ENCODE measurements around the gene UBE3C. TPM values are rescaled to one million over a fixed set of nuclear protein-coding genes. Genes with fewer than 3 reads are reported as not detected.

UBE3C gene
- total and polyA plus RNA-seq, 2 of the 13 experiments (the other 11 are each of a cell fraction or from before 2014, with no cell fraction given) = 27.0 to 48.2 TPM

DNA sequence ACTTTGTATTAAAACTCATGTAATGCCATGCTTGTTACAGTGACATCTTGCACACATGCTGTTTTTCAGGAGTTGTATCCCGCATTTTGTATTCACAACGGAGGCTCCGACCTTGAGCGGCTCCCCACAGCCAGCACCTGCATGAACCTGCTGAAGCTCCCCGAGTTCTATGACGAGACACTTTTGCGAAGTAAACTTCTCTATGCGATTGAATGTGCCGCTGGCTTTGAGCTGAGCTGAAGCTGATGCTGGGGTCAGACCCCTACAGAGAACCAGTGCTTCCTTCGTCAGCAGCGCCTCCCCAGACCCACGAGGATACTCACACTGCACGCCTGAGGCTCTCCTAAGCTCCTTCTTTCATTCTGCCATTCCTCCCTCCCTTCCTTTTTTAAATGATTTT is 128.8 kb downstream of the UBE3C start:
- FAIRE-seq = no peak
- Histone ChIP-seq H3K4me2 (ENCODE audit: low read depth, low read length) (no peak overlapping the region), H3K9me3 (ENCODE audit: low read length) (no peaks in the 10 kb centered on the region), H3K79me2 (ENCODE audit: insufficient read depth, low read length) (no peaks in the 10 kb centered on the region), H4K20me1 (ENCODE audit: insufficient read depth, low read length) (no peaks in the 10 kb centered on the region), H3K36me3 (replicated peaks in 1 of 2; ENCODE audit: control insufficient read depth in 1 of 2, insufficient read depth in 2 of 2, low read length in 2 of 2) (peaks cover 10 to 51% of the 10 kb centered on the region in 2 experiments), H3K4me3 (replicated peaks in 1 of 3; ENCODE audit: insufficient read depth in 1 of 3, low read depth in 2 of 3, low read length in 3 of 3) (no peak overlapping the region), H3K27me3 (ENCODE audit: control insufficient read depth in 1 of 2, insufficient read depth in 2 of 2, low read length in 2 of 2) (no peaks in the 10 kb centered on the region), H3K9ac (ENCODE audit: insufficient read depth, low read depth, low read length) (no peak overlapping the region), H2AFZ (ENCODE audit: low read length) (no peak overlapping the region), H3K4me1 (ENCODE audit: insufficient read depth, low read length) (peaks cover 13% of the 10 kb centered on the region), H3K27ac (ENCODE audit: extremely low read length, insufficient read depth, low read length) (no peak overlapping the region)
- ChIA-PET CTCF (ENCODE audit: low intra/inter-chr PET ratio, low total read pairs) (no interaction called here), POLR2A (no interaction called here)
- DNase-seq (ENCODE audit: low spot score) = no peak
- no TSS peak for BruUV-seq (replicated peaks)
- no peak for ATAC-seq
- in situ Hi-C loops (cut with HindIII; ENCODE audit: extremely low pct_ligation_motif_present, low pct_unique_long_range_greater_than_20kb) (loop anchor here (25.0 kb wide), 1 partner anchor 305 kb away; no protein-coding TSS in a partner anchor), intact Hi-C loops (cut with micrococcal nuclease; ENCODE audit: unreplicated experiment) (no loop called here)
- 99% methylated on average over 13 of the region's 13 CpGs for WGBS (ENCODE audit: low lambda C conversion rate)
- TF ChIP-seq HDAC1 (CRISPR knock-in tag; IDR thresholded peaks at IDR 0.05) = no peak
- TF ChIP-seq GTF3A (CRISPR knock-in tag; conservative IDR thresholded peaks at IDR 0.05) = no peak

GRCh38 chr7:157267956-157268355 is 129.2 kb downstream of the UBE3C start:
- Histone ChIP-seq H3K79me2 (ENCODE audit: insufficient read depth, low read length) (no peaks in the 10 kb centered on the region), H2AFZ (ENCODE audit: low read length) (no peak overlapping the region), H3K4me2 (ENCODE audit: low read depth, low read length) (no peak overlapping the region), H3K4me3 (replicated peaks in 1 of 3; ENCODE audit: insufficient read depth in 1 of 3, low read depth in 2 of 3, low read length in 3 of 3) (no peak overlapping the region), H3K4me1 (ENCODE audit: insufficient read depth, low read length) (peaks cover 18% of the 10 kb centered on the region), H3K36me3 (replicated peaks in 1 of 2; ENCODE audit: control insufficient read depth in 1 of 2, insufficient read depth in 2 of 2, low read length in 2 of 2) (peaks cover 10 to 46% of the 10 kb centered on the region in 2 experiments), H3K27ac (ENCODE audit: extremely low read length, insufficient read depth, low read length) (no peak overlapping the region), H3K27me3 (ENCODE audit: control insufficient read depth in 1 of 2, insufficient read depth in 2 of 2, low read length in 2 of 2) (no peaks in the 10 kb centered on the region), H3K9me3 (ENCODE audit: low read length) (no peaks in the 10 kb centered on the region), H4K20me1 (ENCODE audit: insufficient read depth, low read length) (no peaks in the 10 kb centered on the region), H3K9ac (ENCODE audit: insufficient read depth, low read depth, low read length) (no peak overlapping the region)
- FAIRE-seq (no peak), DNase-seq (ENCODE audit: low spot score) (no peak), ATAC-seq (no peak)
- ChIA-PET CTCF (ENCODE audit: low intra/inter-chr PET ratio, low total read pairs) (no interaction called here), POLR2A (no interaction called here)
- intact Hi-C loops (cut with micrococcal nuclease; ENCODE audit: unreplicated experiment) = no loop called here
- in situ Hi-C loops (cut with HindIII; ENCODE audit: extremely low pct_ligation_motif_present, low pct_unique_long_range_greater_than_20kb) = loop anchor here (25.0 kb wide), 1 partner anchor 306 kb away; no protein-coding TSS in a partner anchor
- BruUV-seq (replicated peaks) = no TSS peak
- 96% methylated on average over 5 of the region's 5 CpGs for WGBS (ENCODE audit: low lambda C conversion rate)
- TF ChIP-seq PAX8 (CRISPR knock-in tag; IDR thresholded peaks at IDR 0.05; ENCODE audit: borderline replicate concordance) = no peak
- TF ChIP-seq ZC3H4 (CRISPR knock-in tag; IDR thresholded peaks at IDR 0.05; ENCODE audit: borderline replicate concordance) = no peak
- no peak for TF ChIP-seq FOXA1 (IDR thresholded peaks at IDR 0.05)
- no peak for TF ChIP-seq FOXA1 (CRISPR knock-in tag; IDR thresholded peaks at IDR 0.05)
- TF ChIP-seq GATAD1 (CRISPR knock-in tag; IDR thresholded peaks at IDR 0.05) = no peak
- TF ChIP-seq KAT8 (CRISPR knock-in tag; IDR thresholded peaks at IDR 0.05) = no peak
- no peak for TF ChIP-seq CEBPZ (IDR thresholded peaks at IDR 0.05; ENCODE audit: low read length)
- no peak for TF ChIP-seq HNRNPUL1 (IDR thresholded peaks at IDR 0.05; ENCODE audit: low read depth, low read length)
- no peak for TF ChIP-seq BCL6 (CRISPR knock-in tag; IDR thresholded peaks at IDR 0.05)
- no peak for TF ChIP-seq TRIM24 (CRISPR knock-in tag; IDR thresholded peaks at IDR 0.05)
- no peak for TF ChIP-seq ZBTB7A (CRISPR knock-in tag; IDR thresholded peaks at IDR 0.05)
- TF ChIP-seq, protein P1, sequence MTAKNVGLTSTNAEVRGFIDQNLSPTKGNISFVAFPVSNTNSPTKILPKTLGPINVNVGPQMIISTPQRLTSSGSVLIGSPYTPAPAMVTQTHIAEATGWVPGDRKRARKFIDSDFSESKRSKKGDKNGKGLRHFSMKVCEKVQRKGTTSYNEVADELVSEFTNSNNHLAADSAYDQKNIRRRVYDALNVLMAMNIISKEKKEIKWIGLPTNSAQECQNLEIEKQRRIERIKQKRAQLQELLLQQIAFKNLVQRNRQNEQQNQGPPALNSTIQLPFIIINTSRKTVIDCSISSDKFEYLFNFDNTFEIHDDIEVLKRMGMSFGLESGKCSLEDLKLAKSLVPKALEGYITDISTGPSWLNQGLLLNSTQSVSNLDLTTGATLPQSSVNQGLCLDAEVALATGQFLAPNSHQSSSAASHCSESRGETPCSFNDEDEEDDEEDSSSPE (CRISPR knock-in tag; IDR thresholded peaks at IDR 0.05) = no peak
- no peak for TF ChIP-seq ZNF605 (CRISPR knock-in tag; IDR thresholded peaks at IDR 0.05)
- no peak for TF ChIP-seq NONO (IDR thresholded peaks at IDR 0.05)
- no peak for TF ChIP-seq NONO (CRISPR knock-in tag; conservative IDR thresholded peaks at IDR 0.05)
- TF ChIP-seq SMAD3 (CRISPR knock-in tag; IDR thresholded peaks at IDR 0.05) = no peak

Measured in HepG2 (cell line).